ENCODE measurements around the gene EEF1B2.
"Not testable (repeated sequence)": the region's sequence is repeated elsewhere in the genome, so short reads cannot be mapped to it uniquely, and the experiment has no call there.

The EEF1B2 gene

GRCh38 chr2:206159346-206160124 is at the start of gene EEF1B2, which contains the start of gene NDUFS1:
Gene EEF1B2, plus strand, starts transcription at chr2:206159895. Its CDS starts 85 bp downstream, at chr2:206159980.
Gene NDUFS1, minus strand, starts transcription at chr2:206159444. Its CDS starts 5,766 bp downstream, at chr2:206153678.
- DNase-seq: peak; percentile 89

GRCh38 chr2:206112108-206112507 is 47.6 kb upstream of the EEF1B2 start:
- DNase-seq: no peak

- DNase-seq: no peak
Observed at GRCh38 chr2:206112846-206113547, 46.7 kb upstream of the EEF1B2 start.

- no peak for DNase-seq
Observed at GRCh38 chr2:206115026-206115578, 44.6 kb upstream of the EEF1B2 start.

- DNase-seq: no peak
Observed at GRCh38 chr2:206116278-206116677, 43.4 kb upstream of the EEF1B2 start.

GRCh38 chr2:206122569-206122968 is 37.1 kb upstream of the EEF1B2 start:
- not testable (repeated sequence) for DNase-seq

- no peak for DNase-seq
Observed at GRCh38 chr2:206125901-206126300, 33.8 kb upstream of the EEF1B2 start.

GRCh38 chr2:206127656-206128055 is 32.0 kb upstream of the EEF1B2 start:
- DNase-seq: no peak

GRCh38 chr2:206143451-206143850 is 16.2 kb upstream of the EEF1B2 start:
- DNase-seq: no peak

- no peak for DNase-seq
Observed at GRCh38 chr2:206144383-206144782, 15.3 kb upstream of the EEF1B2 start.

- no peak for DNase-seq
Observed at GRCh38 chr2:206145665-206146064, 14.0 kb upstream of the EEF1B2 start.

- DNase-seq: no peak
Observed at GRCh38 chr2:206149330-206149729, 10.4 kb upstream of the EEF1B2 start.

GRCh38 chr2:206150168-206150567 is 9.5 kb upstream of the EEF1B2 start:
- no peak for DNase-seq

- DNase-seq: no peak
Observed at GRCh38 chr2:206150631-206151030, 9.1 kb upstream of the EEF1B2 start.

GRCh38 chr2:206154197-206154596 is 5.5 kb upstream of the EEF1B2 start:
- peak; percentile 55 for DNase-seq

GRCh38 chr2:206157014-206157413 is 2.7 kb upstream of the EEF1B2 start:
- not testable (repeated sequence) for DNase-seq

- DNase-seq: no peak
Observed at GRCh38 chr2:206158563-206159345, 941 bp upstream of the EEF1B2 start.

- no peak for DNase-seq
Observed at GRCh38 chr2:206160125-206160806, 571 bp downstream of the EEF1B2 start.

- no peak for DNase-seq
Observed at GRCh38 chr2:206160807-206161179, 1.1 kb downstream of the EEF1B2 start.

- DNase-seq: not testable (repeated sequence)
Observed at GRCh38 chr2:206162401-206162800, 2.7 kb downstream of the EEF1B2 start.

- no peak for DNase-seq
Observed at GRCh38 chr2:206163251-206163880, 3.7 kb downstream of the EEF1B2 start.
